CD4-positive, alpha-beta T cell treated with Interleukin-12 subunit alpha and Interleukin-12 subunit beta, for 1 hour (primary cell): ENCODE results near the gene ZEB2.

Experiments
- DNase-seq: peaks from one replicate; pipeline ENCODE4 v3.0.0-alpha.2; 2020

The ZEB2 gene

GRCh38 chr2:144512470-144512869 is 7.4 kb downstream of the ZEB2 start:
- no peak for DNase-seq

GRCh38 chr2:144511937-144512336 is 8.0 kb downstream of the ZEB2 start:
- DNase-seq, result no peak

- no peak for DNase-seq
Measured at GRCh38 chr2:144511226-144511810, 8.6 kb downstream of the ZEB2 start.

- DNase-seq, result peak; percentile 78
Measured at GRCh38 chr2:144510294-144510991, 9.5 kb downstream of the ZEB2 start.

- no peak for DNase-seq
Measured at GRCh38 chr2:144509879-144510221, 10.1 kb downstream of the ZEB2 start.

GRCh38 chr2:144509001-144509878 is 10.7 kb downstream of the ZEB2 start:
- DNase-seq, result no peak

- DNase-seq, result peak; percentile 58
Measured at GRCh38 chr2:144508172-144508851, 11.6 kb downstream of the ZEB2 start.

GRCh38 chr2:144507441-144508171 is 12.3 kb downstream of the ZEB2 start:
- no peak for DNase-seq

- peak; percentile 69 for DNase-seq
Measured at GRCh38 chr2:144505245-144505831, 14.6 kb downstream of the ZEB2 start.

- DNase-seq, result no peak
Measured at GRCh38 chr2:144504218-144504641, 15.7 kb downstream of the ZEB2 start.

- DNase-seq, result no peak
Measured at GRCh38 chr2:144503242-144503641, 16.7 kb downstream of the ZEB2 start.

- DNase-seq, result no peak
Measured at GRCh38 chr2:144502369-144502768, 17.6 kb downstream of the ZEB2 start.

- no peak for DNase-seq
Measured at GRCh38 chr2:144501627-144502026, 18.3 kb downstream of the ZEB2 start.

GRCh38 chr2:144501118-144501517 is 18.8 kb downstream of the ZEB2 start:
- DNase-seq, result no peak

GRCh38 chr2:144500563-144500962 is 19.4 kb downstream of the ZEB2 start:
- no peak for DNase-seq

- DNase-seq, result no peak
Measured at GRCh38 chr2:144498277-144498676, 21.6 kb downstream of the ZEB2 start.

GRCh38 chr2:144496977-144497598 is 22.8 kb downstream of the ZEB2 start:
- DNase-seq, result no peak

- no peak for DNase-seq
Measured at GRCh38 chr2:144496092-144496976, 23.6 kb downstream of the ZEB2 start.

GRCh38 chr2:144495227-144496091 is 24.5 kb downstream of the ZEB2 start:
- DNase-seq, result no peak
